T-cell (primary cell): ENCODE measurements around the gene ASMTL. TPM values are rescaled to one million over a fixed set of nuclear protein-coding genes. Genes with fewer than 3 reads are reported as not detected.
A peak's percentile ranks its signal among the peaks of the same experiment; 100 is the strongest.

ENCODE experiments used
- ATAC-seq, 4 experiments: fragments of 200-7000 bp in 3 of 4; fragments of 150-1000 bp in 1 of 4; cut with Tn5 transposase; replicated peaks in 1 of 4; 1 replicate in 3 of 4; 2 replicates in 1 of 4; pipeline ENCODE4 v1.10.0; 2021; ENCODE audit warnings: moderate library complexity in 3 of 4, mild to moderate bottlenecking in 2 of 4, moderate number of reproducible peaks in 1 of 4
- CTCF ChIA-PET, 2 donors: fragments of 300-600 bp; sonication (Branson Sonifier 250); formaldehyde crosslinking; loops; one replicate each; lab custom pipeline; 2022; ENCODE audit warnings: antibody characterized with exemption in 2 of 2; lab: Charles Lee
- POLR2A ChIA-PET, 2 donors: fragments of 300-600 bp; sonication (Branson Sonifier 250); formaldehyde crosslinking; loops; one replicate each; lab custom pipeline; 2022; ENCODE audit warnings: antibody characterized with exemption in 2 of 2; lab: Charles Lee
- DNase-seq, 35 experiments: peaks; one replicate each; pipeline versions ENCODE4 v3.0.0 to v3.0.0-alpha.2; 2013 to 2023
- H3K27ac ChIP-seq: one replicate; pipeline ENCODE4 v1.5.1; 2013; ENCODE audit warnings: low read length
- H3K27me3 ChIP-seq, 2 experiments: replicated peaks in 1 of 2; 1 replicate in 1 of 2; 2 replicates in 1 of 2; pipeline versions ENCODE4 v1.6.1 to v1.7.0; 2013; ENCODE audit warnings: low read length in 1 of 2, mixed read lengths in 1 of 2; ENCODE audit not compliant: control insufficient read depth in 2 of 2, insufficient read depth in 2 of 2; ENCODE audit errors: extremely low read depth in 1 of 2
- H3K36me3 ChIP-seq, 2 donors: 1 replicate in 1 of 2; 2 replicates in 1 of 2; pipeline versions ENCODE4 v1.6.1 to v1.7.0; 2013; ENCODE audit warnings: low read length in 1 of 2; ENCODE audit not compliant: control insufficient read depth in 2 of 2, insufficient read depth in 1 of 2; ENCODE audit errors: extremely low read depth in 1 of 2
- H3K4me1 ChIP-seq, 2 experiments: 1 replicate in 1 of 2; 2 replicates in 1 of 2; pipeline versions ENCODE4 v1.6.1 to v1.7.0; 2013; ENCODE audit warnings: low read length in 2 of 2, mixed read lengths in 1 of 2; ENCODE audit not compliant: insufficient read depth in 2 of 2, control insufficient read depth in 1 of 2; ENCODE audit errors: extremely low read depth in 1 of 2
- H3K4me3 ChIP-seq, 2 donors: 1 replicate in 1 of 2; 2 replicates in 1 of 2; pipeline versions ENCODE4 v1.5.1 to v1.7.0; 2013; ENCODE audit warnings: mild to moderate bottlenecking in 2 of 2, low read length in 1 of 2, moderate library complexity in 1 of 2; ENCODE audit not compliant: control insufficient read depth in 1 of 2; ENCODE audit errors: extremely low read depth in 1 of 2
- H3K9me3 ChIP-seq: 2 replicates; pipeline ENCODE4 v1.7.0; 2013
- H3K27ac Mint-ChIP-seq, 2 donors: one replicate each; pipeline ENCODE4 v1.8.0; 2020 to 2021; ENCODE audit warnings: mild to moderate bottlenecking in 2 of 2, mixed read lengths in 2 of 2
- H3K27me3 Mint-ChIP-seq, 2 donors: one replicate each; pipeline ENCODE4 v1.8.0; 2021 to 2022; ENCODE audit warnings: mixed read lengths in 2 of 2
- H3K36me3 Mint-ChIP-seq: one replicate; pipeline ENCODE4 v1.8.0; 2021; ENCODE audit warnings: mixed read lengths
- H3K4me1 Mint-ChIP-seq, 3 donors: one replicate each; pipeline ENCODE4 v1.8.0; 2020 to 2022; ENCODE audit warnings: mixed read lengths in 3 of 3, mild to moderate bottlenecking in 1 of 3
- H3K4me3 Mint-ChIP-seq, 3 donors: one replicate each; pipeline ENCODE4 v1.8.0; 2020 to 2022; ENCODE audit warnings: mild to moderate bottlenecking in 3 of 3, mixed read lengths in 3 of 3, moderate library complexity in 3 of 3
- H3K9me3 Mint-ChIP-seq, 3 donors: one replicate each; pipeline ENCODE4 v1.8.0; 2020 to 2022; ENCODE audit warnings: mixed read lengths in 3 of 3
- WGBS: methylation state at CpG from one replicate; pipeline ENCODE4 v1.1.5; 2013; ENCODE audit warnings: missing lambda C conversion rate; ENCODE audit not compliant: insufficient coverage; 5-methylcytosine and 5-hydroxymethylcytosine counted together
- total RNA-seq, 35 experiments: library from RNA in 6 of 35; stranded (reverse) in 6 of 35; fragments of 120-200 nt in 1 of 35; gene quantifications; one replicate each; pipeline versions ENCODE4 v1.2.1 to v1.2.4 and lab custom pipeline; 2013 to 2026

ASMTL gene
- total RNA-seq, 5 donors from 2014 or later (not counting 1 experiment from before 2014, with no cell fraction given), result 44.9 to 48.8 (median 45.4) TPM

- Histone ChIP-seq H3K4me1 (no peaks in the 10 kb centered on the region), H3K27ac (no peak overlapping the region), H3K36me3 (peaks cover 28 to 31% of the 10 kb centered on the region in 2 donors), H3K27me3 (no peaks in the 10 kb centered on the region), H3K4me3 (no peak overlapping the region), H3K9me3 (no peaks in the 10 kb centered on the region)
- H3K36me3 Mint-ChIP-seq, result peaks cover 40% of the 10 kb centered on the region
- ChIA-PET POLR2A (no interaction called here), CTCF (no interaction called here)
- H3K27me3 Mint-ChIP-seq, result no peaks in the 10 kb centered on the region
- DNase-seq, result no peak
- peaks cover 11 to 17% (median 13%) of the 10 kb centered on the region in 3 donors for H3K9me3 Mint-ChIP-seq
- peak in 1 of 4 experiments; percentile 11 for ATAC-seq
- peaks cover 0 to 12% (median 0%) of the 10 kb centered on the region in 3 donors for H3K4me1 Mint-ChIP-seq
- peak overlapping the region; percentile 25 to 36 for H3K27ac Mint-ChIP-seq
- no peak overlapping the region for H3K4me3 Mint-ChIP-seq
- WGBS, result 94% methylated on average over 19 of the region's 19 CpGs
These were observed 33.0 kb downstream of the ASMTL start for GRCh38 chrX:1419545-1420355.

GRCh38 chrX:1418901-1419544, 33.7 kb downstream of the ASMTL start:
- H3K4me3 ChIP-seq, result no peak overlapping the region

GRCh38 chrX:1417921-1418771, 34.6 kb downstream of the ASMTL start:
- peaks cover 0 to 15% (median 0%) of the 10 kb centered on the region in 3 donors for H3K4me1 Mint-ChIP-seq
- Histone ChIP-seq H3K4me1 (no peaks in the 10 kb centered on the region), H3K27ac (no peak overlapping the region), H3K36me3 (peaks cover 32 to 42% of the 10 kb centered on the region in 2 donors), H3K9me3 (no peaks in the 10 kb centered on the region), H3K27me3 (no peaks in the 10 kb centered on the region), H3K4me3 (no peak overlapping the region)
- H3K27ac Mint-ChIP-seq, result no peak overlapping the region
- ATAC-seq (no peak), DNase-seq (no peak)
- H3K27me3 Mint-ChIP-seq, result no peaks in the 10 kb centered on the region
- peaks cover 8 to 12% (median 11%) of the 10 kb centered on the region in 3 donors for H3K9me3 Mint-ChIP-seq
- H3K4me3 Mint-ChIP-seq, result no peak overlapping the region
- CTCF ChIA-PET, result no interaction called here
- POLR2A ChIA-PET, result no interaction called here
- H3K36me3 Mint-ChIP-seq, result peaks cover 38% of the 10 kb centered on the region
- WGBS, result 98% methylated on average over 15 of the region's 20 CpGs

More at GRCh38 chrX:1418901-1419544, 33.7 kb downstream of the ASMTL start:
- H3K36me3 Mint-ChIP-seq, result peaks cover 37% of the 10 kb centered on the region
- ChIA-PET POLR2A (no interaction called here), CTCF (no interaction called here)
- 98% methylated on average over 27 of the region's 29 CpGs for WGBS
- ATAC-seq (peak in 1 of 4 experiments; percentile 13), DNase-seq (no peak)
- Histone ChIP-seq H3K27me3 (no peaks in the 10 kb centered on the region), H3K4me1 (no peaks in the 10 kb centered on the region), H3K27ac (no peak overlapping the region), H3K36me3 (peaks cover 28 to 36% of the 10 kb centered on the region in 2 donors), H3K9me3 (no peaks in the 10 kb centered on the region)
- H3K4me1 Mint-ChIP-seq, result peaks cover 0 to 10% (median 0%) of the 10 kb centered on the region in 3 donors
- H3K27me3 Mint-ChIP-seq, result no peaks in the 10 kb centered on the region
- no peak overlapping the region for H3K4me3 Mint-ChIP-seq
- H3K27ac Mint-ChIP-seq, result no peak overlapping the region
- H3K9me3 Mint-ChIP-seq, result peaks cover 11 to 12% (median 12%) of the 10 kb centered on the region in 3 donors

GRCh38 chrX:1416965-1417760, 35.5 kb downstream of the ASMTL start:
- H3K27ac Mint-ChIP-seq, result no peak overlapping the region
- no peaks in the 10 kb centered on the region for H3K4me1 ChIP-seq
- H3K27ac ChIP-seq, result no peak overlapping the region
- DNase-seq (no peak), ATAC-seq (peak in 1 of 4 experiments; percentile 14)
- ChIA-PET CTCF (no interaction called here), POLR2A (no interaction called here)
- peaks cover 39% of the 10 kb centered on the region for H3K36me3 Mint-ChIP-seq
- WGBS, result 84% methylated on average over 14 of the region's 14 CpGs
- no peaks in the 10 kb centered on the region for H3K27me3 Mint-ChIP-seq
- peaks cover 6 to 8% (median 7%) of the 10 kb centered on the region in 3 donors for H3K9me3 Mint-ChIP-seq
- H3K27me3 ChIP-seq, result no peaks in the 10 kb centered on the region
- no peaks in the 10 kb centered on the region for H3K9me3 ChIP-seq
- no peak overlapping the region for H3K4me3 ChIP-seq
- peaks cover 26 to 42% of the 10 kb centered on the region in 2 donors for H3K36me3 ChIP-seq
- H3K4me1 Mint-ChIP-seq, result peaks cover 0 to 15% (median 0%) of the 10 kb centered on the region in 3 donors
- no peak overlapping the region for H3K4me3 Mint-ChIP-seq

- Histone ChIP-seq H3K27ac (no peak overlapping the region), H3K4me1 (no peaks in the 10 kb centered on the region), H3K9me3 (no peaks in the 10 kb centered on the region), H3K27me3 (no peaks in the 10 kb centered on the region), H3K36me3 (peaks cover 22 to 42% of the 10 kb centered on the region in 2 donors), H3K4me3 (no peak overlapping the region)
- DNase-seq, result no peak
- POLR2A ChIA-PET, result no interaction called here
- Mint-ChIP-seq H3K9me3 (peaks cover 0 to 8% (median 0%) of the 10 kb centered on the region in 3 donors), H3K36me3 (peaks cover 36% of the 10 kb centered on the region), H3K27ac (no peak overlapping the region), H3K27me3 (no peaks in the 10 kb centered on the region), H3K4me1 (peaks cover 0 to 15% (median 0%) of the 10 kb centered on the region in 3 donors), H3K4me3 (no peak overlapping the region)
- no peak for ATAC-seq
- WGBS, result 87% methylated on average over 15 of the region's 15 CpGs
- CTCF ChIA-PET, result no interaction called here
These were observed 36.4 kb downstream of the ASMTL start for GRCh38 chrX:1416327-1416784.
